Transverse colon (tissue), 3 donors: ENCODE results near the gene PGM1.

ENCODE experiments used
- CTCF ChIP-seq, 5 experiments: fragments of 200-600 bp in 3 of 5; fragments of 450-650 bp in 2 of 5; sonication (generic) in 3 of 5; IDR thresholded peaks; 1 replicate in 2 of 5; 2 replicates in 3 of 5; pipeline ENCODE4 v1.5.1; 2016 to 2017; ENCODE audit warnings: antibody characterized with exemption in 5 of 5, inconsistent platforms in 3 of 5, mild to moderate bottlenecking in 2 of 5, moderate library complexity in 1 of 5
- EP300 ChIP-seq: sonication (generic); formaldehyde crosslinking; IDR thresholded peaks from one replicate; pipeline ENCODE4 v1.6.1; 2017; ENCODE audit warnings: antibody characterized with exemption, low read depth

- TF ChIP-seq EP300 (no peak), CTCF (IDR thresholded peaks at IDR 0.05) (no peak)
Measured at GRCh38 chr1:63555480-63555879, 37.7 kb upstream of the PGM1 start.
